Ovary (tissue), 9 donors: ENCODE results near the gene P3H4. TPM values are rescaled to one million over a fixed set of nuclear protein-coding genes. Genes with fewer than 3 reads are reported as not detected.

ENCODE experiments used
- DNase-seq, 5 donors: peaks; one replicate each; pipeline ENCODE4 v3.0.0-alpha.2; 2019 to 2020
- H3K27ac ChIP-seq, 2 donors: fragments of 200-600 bp; one replicate each; pipeline versions ENCODE4 v1.5.1 to v1.8.0; 2019 to 2022
- H3K27me3 ChIP-seq: fragments of 200-600 bp; one replicate; pipeline ENCODE4 v1.8.0; 2022
- H3K36me3 ChIP-seq: fragments of 200-600 bp; sonication (generic); one replicate; pipeline ENCODE4 v1.5.1; 2019
- H3K4me1 ChIP-seq: one replicate; pipeline ENCODE4 v1.8.1; 2013; ENCODE audit warnings: mild to moderate bottlenecking, moderate library complexity; ENCODE audit not compliant: insufficient read depth
- H3K4me3 ChIP-seq: fragments of 200-600 bp; sonication (generic); one replicate; pipeline ENCODE4 v1.5.1; 2017
- H3K9me3 ChIP-seq, 2 donors: fragments of 200-600 bp in 1 of 2; sonication (generic) in 1 of 2; one replicate each; pipeline versions ENCODE4 v1.5.1 to v1.8.1; 2013 to 2019; ENCODE audit warnings: mild to moderate bottlenecking in 1 of 2, moderate library complexity in 1 of 2
- CTCF ChIP-seq, 3 donors: fragments of 450-650 bp in 2 of 3; fragments of 200-600 bp in 1 of 3; IDR thresholded peaks; one replicate each; pipeline versions ENCODE4 v1.5.1 to v1.8.0; 2016 to 2022; ENCODE audit warnings: antibody characterized with exemption in 3 of 3, mild to moderate bottlenecking in 1 of 3
- EP300 ChIP-seq: sonication (generic); formaldehyde crosslinking; IDR thresholded peaks from one replicate; pipeline ENCODE4 v1.6.1; 2017; ENCODE audit warnings: antibody characterized with exemption
- POLR2A ChIP-seq: fragments of 450-650 bp; IDR thresholded peaks from one replicate; pipeline ENCODE4 v1.6.1; 2017; ENCODE audit warnings: antibody characterized with exemption, mild to moderate bottlenecking, moderate library complexity
- WGBS, 3 donors: extraction: QIAGEN DNeasy Blood & Tissue Kit in 1 of 3; methylation state at CpG; one replicate each; pipeline versions ENCODE4 v1.1.5 to v1.1.7; 2013 to 2017; 5-methylcytosine and 5-hydroxymethylcytosine counted together
- intact Hi-C, 4 donors: fragments of 100-400 bp; cut with DNase I; formaldehyde crosslinking; loops; one replicate each; pipeline versions ENCODE4 v1.11.0 to v1.15.1; 2022 to 2023
- polyA plus RNA-seq, 2 donors: library from polyadenylated mRNA; stranded (reverse); fragments of 200-250 nt in 1 of 2; fragments of 350-450 nt in 1 of 2; fragmentation: Illumina TruSeq in 1 of 2; extraction: RNeasy Lipid Tissue Mini Kit (QIAGEN cat#74804) in 1 of 2; gene quantifications; one replicate each; pipeline ENCODE4 v1.2.3, GENCODE V29; 2013 to 2014
- total RNA-seq, 7 donors: library from RNA; depleted of rRNA in 2 of 7; stranded (reverse); fragments of >200 nt in 2 of 7; fragmentation: NEBNext Ultra II Directional in 3 of 7; extraction: Animal tissue kit (Norgen Biotek cat#: 25700) in 3 of 7; gene quantifications; one replicate each; pipeline versions ENCODE4 v1.1.0 to v1.2.4, GENCODE V29; 2016 to 2023
- donor health status: DM: no; HTN: no; CAD: no; lungs with moderate emphysema.
- donor health status: DM: no; HTN: no; CAD: no.
- donor health status: Bipolar disorder and iron deficiency.
- donor health status: DM: yes; HTN: yes; CAD: no.
- donor health status: DM: no; HTN: no; CAD: no.
- donor health status: DM: yes; HTN: yes; CAD: no.

P3H4 gene
- total and polyA plus RNA-seq, 9 donors: 7.7 to 22.1 (median 15.1) TPM

- no peaks in the 10 kb centered on the region for H3K9me3 ChIP-seq
- TF ChIP-seq POLR2A (no peak), EP300 (no peak), CTCF (IDR thresholded peaks at IDR 0.05) (no peak)
- intact Hi-C loops: no loop called here
- no peaks in the 10 kb centered on the region for H3K36me3 ChIP-seq
- H3K27ac ChIP-seq: no peak overlapping the region
- peaks cover 4% of the 10 kb centered on the region for H3K4me1 ChIP-seq
- no peak for DNase-seq
- H3K27me3 ChIP-seq: no peaks in the 10 kb centered on the region
- H3K4me3 ChIP-seq: no peak overlapping the region
- WGBS, 3 donors: 88 to 92% (median 89%) methylated on average over 13 to 17 of the region's 17 CpGs
Measured at GRCh38 chr17:41771389-41772206, 40.2 kb downstream of the P3H4 start.

GRCh38 chr17:41769985-41770384 is 41.8 kb downstream of the P3H4 start:
- Histone ChIP-seq H3K36me3 (no peaks in the 10 kb centered on the region), H3K27ac (no peak overlapping the region), H3K4me1 (peaks cover 4% of the 10 kb centered on the region), H3K27me3 (no peaks in the 10 kb centered on the region), H3K9me3 (no peaks in the 10 kb centered on the region), H3K4me3 (no peak overlapping the region)
- WGBS, 3 donors: 81 to 92% (median 84%) methylated on average over 3 of the region's 3 CpGs
- intact Hi-C loops: no loop called here
- DNase-seq: no peak
- no peak for TF ChIP-seq EP300
- no peak for TF ChIP-seq POLR2A
- TF ChIP-seq CTCF (IDR thresholded peaks at IDR 0.05): no peak

- peaks cover 4% of the 10 kb centered on the region for H3K4me1 ChIP-seq
- H3K4me3 ChIP-seq: no peak overlapping the region
- 89 to 94% (median 90%) methylated on average over 16 of the region's 16 CpGs for WGBS, 3 donors
- no peak overlapping the region for H3K27ac ChIP-seq
- no peak for TF ChIP-seq POLR2A
- TF ChIP-seq CTCF (IDR thresholded peaks at IDR 0.05): no peak
- no peak for TF ChIP-seq EP300
- no peaks in the 10 kb centered on the region for H3K36me3 ChIP-seq
- H3K27me3 ChIP-seq: no peaks in the 10 kb centered on the region
- no peaks in the 10 kb centered on the region for H3K9me3 ChIP-seq
- intact Hi-C loops: no loop called here
- no peak for DNase-seq
Measured at GRCh38 chr17:41769346-41769862, 42.3 kb downstream of the P3H4 start.

GRCh38 chr17:41768682-41769288 is 43.0 kb downstream of the P3H4 start:
- H3K36me3 ChIP-seq: no peaks in the 10 kb centered on the region
- intact Hi-C loops: no loop called here
- no peak overlapping the region for H3K4me3 ChIP-seq
- H3K4me1 ChIP-seq: peaks cover 2% of the 10 kb centered on the region
- no peaks in the 10 kb centered on the region for H3K27me3 ChIP-seq
- no peak for DNase-seq
- 93 to 96% (median 95%) methylated on average over 23 of the region's 23 CpGs for WGBS, 3 donors
- TF ChIP-seq CTCF (IDR thresholded peaks at IDR 0.05) (no peak), POLR2A (no peak), EP300 (no peak)
- H3K9me3 ChIP-seq: no peaks in the 10 kb centered on the region
- no peak overlapping the region for H3K27ac ChIP-seq
